ENCODE data around the gene FURIN. TPM values are rescaled to one million over a fixed set of nuclear protein-coding genes. Genes with fewer than 3 reads are reported as not detected.

FURIN gene
- total and polyA plus RNA-seq, 2 experiments from 2014 or later, result 67.9 to 98.9 TPM

GRCh38 chr15:90884719-90885431, 16.5 kb downstream of the FURIN start:
- Histone ChIP-seq H2AFZ (peak overlapping the region; percentile 97), H3K4me3 (peak overlapping the region; percentile 42), H3K9me3 (ENCODE audit: low read depth) (no peaks in the 10 kb centered on the region), H3K27me3 (no peaks in the 10 kb centered on the region), H3K4me2 (peak overlapping the region; percentile 95), H3K27ac (peak overlapping the region; percentile 83), H3K9me2 (replicated peaks; ENCODE audit: insufficient read depth) (no peaks in the 10 kb centered on the region), H3K79me2 (no peaks in the 10 kb centered on the region), H4K20me1 (ENCODE audit: insufficient read depth, poor library complexity, severe bottlenecking) (no peaks in the 10 kb centered on the region), H3K36me3 (replicated peaks; ENCODE audit: insufficient read depth, low read depth) (no peaks in the 10 kb centered on the region), H3K4me1 (ENCODE audit: insufficient read depth) (peaks cover 28% of the 10 kb centered on the region)
- DNase-seq (ENCODE audit: low spot score), result no peak
- WGBS (ENCODE audit: low lambda C conversion rate, missing lambda C conversion rate), result 82% methylated on average over 16 of the region's 16 CpGs
- no peak for TF ChIP-seq EZH2 (IDR thresholded peaks at IDR 0.05; ENCODE audit: borderline replicate concordance)
- TF ChIP-seq CTCF (IDR thresholded peaks at IDR 0.05; ENCODE audit: poor library complexity), result no peak
- TF ChIP-seq EZH2phosphoT487 (IDR thresholded peaks at IDR 0.05; ENCODE audit: low read depth, severe bottlenecking, unreplicated experiment), result no peak

- Histone ChIP-seq H3K9me2 (replicated peaks; ENCODE audit: insufficient read depth) (no peaks in the 10 kb centered on the region), H3K27me3 (no peaks in the 10 kb centered on the region), H3K4me1 (ENCODE audit: insufficient read depth) (peaks cover 28% of the 10 kb centered on the region), H3K36me3 (replicated peaks; ENCODE audit: insufficient read depth, low read depth) (no peaks in the 10 kb centered on the region), H3K79me2 (no peaks in the 10 kb centered on the region), H3K27ac (no peak overlapping the region), H2AFZ (no peak overlapping the region), H3K9me3 (ENCODE audit: low read depth) (no peaks in the 10 kb centered on the region), H3K4me2 (peak overlapping the region; percentile 95), H3K4me3 (no peak overlapping the region), H4K20me1 (ENCODE audit: insufficient read depth, poor library complexity, severe bottlenecking) (no peaks in the 10 kb centered on the region)
- 80% methylated on average over 23 of the region's 23 CpGs for WGBS (ENCODE audit: low lambda C conversion rate, missing lambda C conversion rate)
- DNase-seq (ENCODE audit: low spot score), result peak; percentile 84
- TF ChIP-seq CTCF (IDR thresholded peaks at IDR 0.05; ENCODE audit: poor library complexity), result peak; percentile 97
- TF ChIP-seq EZH2 (IDR thresholded peaks at IDR 0.05; ENCODE audit: borderline replicate concordance), result no peak
- no peak for TF ChIP-seq EZH2phosphoT487 (IDR thresholded peaks at IDR 0.05; ENCODE audit: low read depth, severe bottlenecking, unreplicated experiment)
Measured at GRCh38 chr15:90885432-90886290, 17.3 kb downstream of the FURIN start.

GRCh38 chr15:90886291-90886614, 17.9 kb downstream of the FURIN start:
- no peaks in the 10 kb centered on the region for H3K9me3 ChIP-seq (ENCODE audit: low read depth)
- 51% methylated on average over 5 of the region's 5 CpGs for WGBS (ENCODE audit: low lambda C conversion rate, missing lambda C conversion rate)
- TF ChIP-seq EZH2phosphoT487 (IDR thresholded peaks at IDR 0.05; ENCODE audit: low read depth, severe bottlenecking, unreplicated experiment) (no peak), EZH2 (IDR thresholded peaks at IDR 0.05; ENCODE audit: borderline replicate concordance) (no peak), CTCF (IDR thresholded peaks at IDR 0.05; ENCODE audit: poor library complexity) (no peak)
- no peaks in the 10 kb centered on the region for H4K20me1 ChIP-seq (ENCODE audit: insufficient read depth, poor library complexity, severe bottlenecking)
- no peak for DNase-seq (ENCODE audit: low spot score)
- no peak overlapping the region for H3K27ac ChIP-seq
- H3K36me3 ChIP-seq (replicated peaks; ENCODE audit: insufficient read depth, low read depth), result no peaks in the 10 kb centered on the region
- H2AFZ ChIP-seq, result no peak overlapping the region
- H3K9me2 ChIP-seq (replicated peaks; ENCODE audit: insufficient read depth), result no peaks in the 10 kb centered on the region
- H3K79me2 ChIP-seq, result no peaks in the 10 kb centered on the region
- H3K27me3 ChIP-seq, result no peaks in the 10 kb centered on the region
- H3K4me3 ChIP-seq, result no peak overlapping the region
- no peak overlapping the region for H3K4me2 ChIP-seq
- H3K4me1 ChIP-seq (ENCODE audit: insufficient read depth), result peaks cover 28% of the 10 kb centered on the region
